MM.1S (cell line): ENCODE results near the gene FBXO46.

Experiments used
- DNase-seq: peaks from one replicate; pipeline ENCODE4 v3.0.0-alpha.2; 2015
- H2AFZ ChIP-seq: fragments of 300-600 bp; sonication (generic); 2 replicates; pipeline ENCODE4 v1.6.0; 2016; ENCODE audit warnings: antibody characterized with exemption, low read length
- H3F3A ChIP-seq: fragments of 300-600 bp; sonication (generic); 2 replicates; pipeline ENCODE4 v1.6.1; 2016; ENCODE audit warnings: mild to moderate bottlenecking, antibody characterized with exemption, low read length, moderate library complexity, mixed read lengths; ENCODE audit not compliant: insufficient read depth
- H3K27ac ChIP-seq: fragments of 300-600 bp; sonication (generic); 2 replicates; pipeline ENCODE4 v1.5.1; 2016; ENCODE audit warnings: mild to moderate bottlenecking, low read length
- H3K27me3 ChIP-seq: fragments of 300-600 bp; sonication (generic); replicated peaks from 2 replicates; pipeline ENCODE4 v1.6.0; 2016; ENCODE audit warnings: low read length; ENCODE audit not compliant: insufficient read depth
- H3K36me3 ChIP-seq: fragments of 300-600 bp; sonication (generic); replicated peaks from 2 replicates; pipeline ENCODE4 v1.6.1; 2016; ENCODE audit warnings: mild to moderate bottlenecking, low read length, mixed read lengths; ENCODE audit not compliant: insufficient read depth
- H3K4me1 ChIP-seq: fragments of 300-600 bp; sonication (generic); 2 replicates; pipeline ENCODE4 v1.6.1; 2016; ENCODE audit warnings: low read length, mixed read lengths
- H3K4me2 ChIP-seq: fragments of 300-600 bp; sonication (generic); 2 replicates; pipeline ENCODE4 v1.6.0; 2016; ENCODE audit warnings: low read depth, low read length
- H3K4me3 ChIP-seq: fragments of 300-600 bp; sonication (generic); 2 replicates; pipeline ENCODE4 v1.5.1; 2016; ENCODE audit warnings: low read length, mixed read lengths
- H3K79me2 ChIP-seq: fragments of 300-600 bp; sonication (generic); 2 replicates; pipeline ENCODE4 v1.6.1; 2016; ENCODE audit warnings: mixed run types, low read length, mixed read lengths
- H3K9ac ChIP-seq: fragments of 300-600 bp; sonication (generic); 2 replicates; pipeline ENCODE4 v1.6.1; 2016; ENCODE audit warnings: low read length, mixed read lengths
- H3K9me2 ChIP-seq: fragments of 300-600 bp; sonication (generic); replicated peaks from 2 replicates; pipeline ENCODE4 v1.6.1; 2016; ENCODE audit warnings: mild to moderate bottlenecking, low read length, mixed read lengths; ENCODE audit not compliant: insufficient read depth
- H3K9me3 ChIP-seq: fragments of 300-600 bp; sonication (generic); replicated peaks from 2 replicates; pipeline ENCODE4 v1.6.1; 2016; ENCODE audit warnings: mild to moderate bottlenecking, low read length, mixed read lengths; ENCODE audit not compliant: insufficient read depth
- H4K20me1 ChIP-seq: fragments of 300-600 bp; sonication (generic); 2 replicates; pipeline ENCODE4 v1.6.1; 2016; ENCODE audit warnings: mild to moderate bottlenecking, low read length, moderate library complexity, mixed read lengths; ENCODE audit not compliant: insufficient read depth
- CTCF ChIP-seq: fragments of 300-600 bp; sonication (generic); IDR thresholded peaks from 2 replicates; pipeline ENCODE4 v1.5.1; 2016; ENCODE audit warnings: antibody characterized with exemption, low read length, mixed read lengths
- EZH2 ChIP-seq: fragments of 300-600 bp; sonication (generic); optimal IDR thresholded peaks from 2 replicates; pipeline ENCODE3; 2017; ENCODE audit warnings: low read depth, mild to moderate bottlenecking, antibody characterized with exemption, low read length, mixed read lengths
- EZH2phosphoT487 ChIP-seq: fragments of 300-600 bp; sonication (generic); IDR thresholded peaks from 2 replicates; pipeline ENCODE4 v1.6.1; 2018; ENCODE audit warnings: antibody characterized with exemption, low read length

Gene FBXO46

GRCh38 chr19:45705115-45705514 lies 25.6 kb downstream of the FBXO46 start:
- Histone ChIP-seq H3K27ac (peak overlapping the region; percentile 2; the same call in 1 of the 2 replicates), H3K9me2 (no peaks in the 10 kb centered on the region), H3K79me2 (peaks cover 5% of the 10 kb centered on the region; the same call in 1 of the 2 replicates), H3K4me3 (no peak overlapping the region), H3K4me2 (no peak overlapping the region), H3K36me3 (no peaks in the 10 kb centered on the region), H3K9me3 (no peaks in the 10 kb centered on the region), H3F3A (peaks cover 48% of the 10 kb centered on the region), H4K20me1 (no peaks in the 10 kb centered on the region), H2AFZ (no peak overlapping the region), H3K27me3 (no peaks in the 10 kb centered on the region), H3K9ac (no peak overlapping the region), H3K4me1 (peaks cover 6% of the 10 kb centered on the region; the same call in 1 of the 2 replicates)
- DNase-seq = peak; percentile 15
- TF ChIP-seq EZH2 (no peak), CTCF (no peak), EZH2phosphoT487 (no peak)

GRCh38 chr19:45701676-45702075 lies 29.0 kb downstream of the FBXO46 start:
- Histone ChIP-seq H3K9ac (no peak overlapping the region), H3K9me2 (no peaks in the 10 kb centered on the region), H3F3A (peaks cover 29% of the 10 kb centered on the region), H3K27ac (no peak overlapping the region), H3K9me3 (no peaks in the 10 kb centered on the region), H2AFZ (no peak overlapping the region), H3K4me3 (no peak overlapping the region), H3K4me2 (no peak overlapping the region), H4K20me1 (no peaks in the 10 kb centered on the region), H3K27me3 (no peaks in the 10 kb centered on the region), H3K79me2 (no peaks in the 10 kb centered on the region), H3K4me1 (peaks cover 5% of the 10 kb centered on the region; the same call in 1 of the 2 replicates), H3K36me3 (no peaks in the 10 kb centered on the region)
- no peak for TF ChIP-seq CTCF
- no peak for TF ChIP-seq EZH2
- TF ChIP-seq EZH2phosphoT487 = no peak
- no peak for DNase-seq

GRCh38 chr19:45693106-45693788 lies 37.4 kb downstream of the FBXO46 start:
- Histone ChIP-seq H2AFZ (peak overlapping the region; percentile 48), H3K27me3 (no peaks in the 10 kb centered on the region), H3F3A (no peaks in the 10 kb centered on the region), H3K4me3 (peak overlapping the region; percentile 85), H3K4me2 (peak overlapping the region; percentile 57), H3K9me2 (no peaks in the 10 kb centered on the region), H3K9me3 (no peaks in the 10 kb centered on the region), H3K79me2 (peaks cover 39% of the 10 kb centered on the region), H3K36me3 (0 out of 2 replicates have a peak, but pooled peaks cover 3% of the 10 kb centered on the region), H3K27ac (peak overlapping the region; percentile 88), H4K20me1 (no peaks in the 10 kb centered on the region), H3K9ac (peak overlapping the region; percentile 91), H3K4me1 (0 out of 2 replicates have a peak, but pooled peaks cover 10% of the 10 kb centered on the region)
- DNase-seq = peak; percentile 75
- TF ChIP-seq EZH2phosphoT487 (no peak), CTCF (peak; percentile 96)
